ENCODE results near the gene TEX101.
"Not testable (repeated sequence)": the region's sequence is repeated elsewhere in the genome, so short reads cannot be mapped to it uniquely, and the experiment has no call there.

The TEX101 gene

GRCh38 chr19:43414554-43414953 is at the start of gene TEX101:
TSS of gene TEX101 (plus strand) at chr19:43414890. CDS start at chr19:43415920, 1,030 bp downstream.
- DNase-seq (ENCODE audit: low spot score) = no peak

GRCh38 chr19:43365677-43366076 is 49.0 kb upstream of the TEX101 start:
- not testable (repeated sequence) for DNase-seq (ENCODE audit: low spot score)

- no peak for DNase-seq (ENCODE audit: low spot score)
Measured at GRCh38 chr19:43367822-43368221, 46.9 kb upstream of the TEX101 start.

DNA sequence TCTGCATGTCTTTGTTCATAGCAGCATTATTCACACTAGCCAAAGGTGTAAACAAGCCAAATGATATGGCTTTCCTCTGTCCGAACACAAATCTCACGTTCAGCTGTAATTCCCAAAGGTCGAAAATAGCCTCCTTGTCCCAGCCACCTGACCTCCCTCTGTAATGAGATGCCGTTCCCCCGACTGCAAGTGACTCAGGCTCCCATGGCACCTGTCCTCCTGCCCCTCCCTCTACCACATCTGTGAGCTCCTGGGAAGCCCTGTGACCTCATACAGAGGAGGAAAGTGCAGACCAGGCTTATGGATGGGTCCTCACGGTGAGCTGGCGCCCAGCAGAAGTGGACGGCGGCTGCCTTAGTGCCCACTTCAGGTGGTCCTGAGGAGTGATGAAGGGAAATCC is 45.8 kb upstream of the TEX101 start:
- not testable (repeated sequence) for DNase-seq (ENCODE audit: low spot score)

DNA sequence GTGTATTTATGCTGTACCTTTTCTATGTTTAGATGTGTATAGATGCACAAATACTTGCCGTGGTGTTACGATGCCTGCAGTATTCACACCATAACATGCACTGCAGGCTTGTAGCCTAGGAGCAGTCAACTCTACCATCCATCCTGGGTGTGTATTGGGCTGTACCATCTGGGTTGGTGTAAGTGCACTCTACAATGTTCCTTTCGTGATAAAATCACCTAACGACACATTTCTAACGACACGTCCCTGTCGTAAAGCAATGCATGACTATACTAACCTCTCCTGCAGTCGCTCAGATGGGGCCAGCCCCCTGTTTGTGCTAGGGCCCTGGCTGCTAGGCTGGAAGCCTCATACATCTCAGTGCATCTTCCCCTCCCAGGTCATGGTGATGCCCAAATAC is 42.8 kb upstream of the TEX101 start:
- DNase-seq (ENCODE audit: low spot score) = no peak

DNA sequence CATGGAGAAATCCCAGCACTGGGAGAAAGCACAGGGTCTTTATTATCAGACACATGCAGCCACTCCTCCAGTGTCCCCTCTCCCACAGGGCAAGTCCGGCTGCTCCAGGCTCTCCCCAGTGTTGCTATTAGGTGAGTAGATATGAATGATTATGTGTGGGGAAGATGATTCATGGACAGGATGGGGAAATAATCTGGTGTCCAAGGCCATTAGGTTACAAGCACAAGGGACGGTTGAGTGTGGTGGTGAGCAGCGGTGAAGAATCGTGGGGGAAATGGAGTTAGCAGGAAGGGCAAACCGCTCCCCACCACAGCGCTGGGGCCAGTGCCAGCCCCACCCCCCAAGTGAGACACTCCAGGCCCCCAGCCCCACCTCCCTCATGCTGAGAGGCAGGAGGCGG is 42.2 kb upstream of the TEX101 start:
- DNase-seq (ENCODE audit: low spot score) = no peak

DNA sequence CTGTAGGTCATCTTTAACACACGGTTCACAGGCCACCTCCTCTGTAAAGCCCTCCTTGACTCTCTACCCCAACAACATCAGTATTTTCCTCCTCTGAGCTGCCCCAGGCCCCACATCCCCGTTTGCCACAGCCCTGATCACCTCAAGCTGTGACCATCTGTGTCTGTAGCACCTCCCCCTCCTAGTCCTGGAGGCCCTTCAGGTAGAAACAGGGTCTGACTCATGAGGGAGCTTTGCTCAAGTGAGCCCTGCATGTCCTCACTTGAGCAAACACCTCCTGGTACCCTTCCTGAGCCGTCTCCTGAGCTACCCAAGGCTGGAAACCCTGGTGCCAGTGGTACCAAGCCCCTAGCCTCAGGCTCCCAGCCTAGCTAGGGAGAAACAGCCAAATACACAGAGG is 37.1 kb upstream of the TEX101 start:
- DNase-seq (ENCODE audit: low spot score) = not testable (repeated sequence)

DNA sequence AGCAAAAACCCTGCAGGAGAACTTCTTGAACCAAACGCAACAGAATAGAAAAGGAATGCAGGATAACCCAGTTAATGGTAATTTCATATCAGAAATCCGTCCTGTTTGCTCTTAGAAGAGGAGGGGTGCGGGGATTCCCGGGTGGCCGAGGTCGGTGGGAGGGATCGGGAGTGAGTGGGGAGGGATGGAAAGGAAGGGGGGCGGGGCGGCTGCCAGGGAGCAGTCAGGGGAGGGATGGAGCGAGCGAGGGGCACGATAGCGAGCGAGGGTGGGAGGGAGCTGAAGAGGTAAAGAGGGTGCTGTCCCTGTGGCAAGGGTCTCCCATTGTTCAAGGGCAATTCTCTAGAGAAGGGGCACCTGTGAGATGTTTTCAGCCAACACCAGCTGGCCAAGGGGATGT is 34.7 kb upstream of the TEX101 start:
- DNase-seq (ENCODE audit: low spot score) = no peak

DNA sequence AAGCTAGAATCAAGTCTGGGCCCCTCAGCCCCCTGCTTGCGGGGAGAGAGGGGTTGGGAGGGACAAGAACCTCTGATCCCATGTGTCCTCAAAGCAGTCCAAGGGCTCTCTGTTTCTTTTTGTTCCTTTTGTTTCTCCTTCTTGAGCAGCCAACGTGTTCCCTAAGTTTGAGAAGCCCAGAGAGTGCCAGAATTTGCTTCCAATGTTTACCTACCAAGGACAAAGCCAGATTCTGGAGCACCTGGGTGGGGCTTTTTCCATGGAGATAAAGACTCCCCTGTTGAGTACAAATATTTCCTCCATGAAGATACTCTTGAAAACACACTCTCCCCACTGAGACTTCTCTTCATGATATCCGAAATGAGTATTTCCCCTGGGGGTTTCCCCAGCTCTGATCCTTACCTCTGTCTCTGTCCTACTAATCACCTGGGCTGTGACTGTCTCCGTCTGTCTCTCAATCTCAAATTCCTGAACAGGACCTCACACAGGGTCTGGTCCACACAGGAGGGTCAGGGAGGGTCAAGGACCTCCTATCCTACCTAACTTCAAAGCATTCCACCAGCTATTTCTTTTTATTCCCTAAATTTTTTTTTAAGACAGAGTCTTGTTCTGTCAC is 33.8 kb upstream of the TEX101 start:
- no peak for DNase-seq (ENCODE audit: low spot score)

DNA sequence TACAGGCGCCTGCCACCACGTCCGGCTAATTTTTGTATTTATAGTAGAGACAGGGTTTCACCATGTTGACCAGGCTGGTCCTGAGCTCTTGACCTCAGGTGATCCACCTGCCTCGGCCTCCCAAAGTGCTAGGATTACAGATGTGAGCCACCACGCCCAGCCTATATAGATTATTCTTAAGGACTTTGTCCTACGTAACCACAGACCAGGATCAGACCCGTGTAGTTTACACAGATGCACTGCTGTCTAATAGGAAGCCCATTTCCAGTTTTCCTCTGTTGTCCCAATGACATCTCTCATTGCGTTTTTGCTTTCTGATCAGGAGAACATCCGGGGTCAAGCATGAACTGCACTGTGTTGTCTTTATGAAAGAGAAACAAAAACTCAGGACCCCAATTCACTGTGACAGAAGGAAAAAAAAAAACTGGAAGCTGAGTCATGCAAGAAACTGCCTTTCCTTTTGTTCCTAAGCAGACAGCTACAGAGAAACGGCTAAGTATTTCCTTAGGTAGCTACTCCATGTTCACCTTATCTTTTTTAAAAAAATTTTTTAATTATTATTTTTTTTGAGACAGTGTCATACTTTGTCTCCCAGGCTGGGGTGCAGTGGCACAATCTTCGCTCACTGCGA is 32.0 kb upstream of the TEX101 start:
- not testable (repeated sequence) for DNase-seq (ENCODE audit: low spot score)

DNA sequence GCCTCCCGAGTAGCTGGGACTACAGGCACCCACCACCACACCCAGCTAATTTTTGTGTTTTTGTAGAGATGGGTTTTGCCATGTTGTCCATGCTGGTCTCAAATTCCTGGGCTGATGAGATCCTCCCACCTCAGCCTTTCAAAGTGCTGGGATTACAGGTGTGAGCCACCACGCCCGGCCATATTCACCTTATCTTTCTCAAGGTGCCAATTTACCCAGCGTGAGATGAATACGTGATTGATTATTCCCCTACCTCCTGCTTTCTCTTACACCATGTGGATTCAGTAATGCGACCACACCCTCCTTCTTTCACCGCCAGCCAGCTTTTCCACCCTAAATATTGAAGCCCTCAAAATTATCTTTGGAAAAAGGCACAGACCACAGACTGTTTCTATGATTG is 31.4 kb upstream of the TEX101 start:
- not testable (repeated sequence) for DNase-seq (ENCODE audit: low spot score)

- not testable (repeated sequence) for DNase-seq (ENCODE audit: low spot score)
Measured at GRCh38 chr19:43383759-43384158, 30.9 kb upstream of the TEX101 start.

DNA sequence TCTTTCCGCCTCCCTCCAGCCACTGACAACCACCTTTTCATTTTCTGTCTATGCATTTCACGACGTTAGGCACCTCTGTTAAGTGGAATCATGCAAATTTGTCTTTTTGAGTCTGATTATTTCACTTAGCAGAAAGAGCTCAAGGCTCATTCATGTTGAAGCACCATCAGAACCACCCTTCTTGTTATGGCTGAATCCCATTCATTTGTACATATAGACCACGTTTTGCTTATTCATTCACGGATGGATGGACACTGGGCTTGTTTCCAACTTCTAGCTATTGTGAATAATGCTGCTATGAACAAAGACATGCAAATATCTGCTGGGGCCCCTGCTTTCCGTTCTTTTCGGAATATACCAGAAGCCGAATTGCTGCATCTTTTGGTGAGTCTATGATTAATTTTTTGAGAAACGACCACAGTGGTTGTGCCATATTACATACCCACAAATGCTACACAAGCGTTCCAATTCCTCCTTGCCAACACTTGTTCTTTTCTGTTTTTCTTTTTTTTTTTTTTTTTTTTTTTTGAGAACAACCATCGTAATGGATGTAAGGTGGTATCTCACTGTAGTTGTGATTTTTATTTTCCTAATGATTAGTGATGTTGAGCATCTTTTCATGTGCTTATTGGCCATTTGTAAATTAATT is 23.7 kb upstream of the TEX101 start:
- DNase-seq (ENCODE audit: low spot score) = not testable (repeated sequence)

- not testable (repeated sequence) for DNase-seq (ENCODE audit: low spot score)
Measured at GRCh38 chr19:43391552-43391935, 23.1 kb upstream of the TEX101 start.

GRCh38 chr19:43393501-43393900 is 21.2 kb upstream of the TEX101 start:
- DNase-seq (ENCODE audit: low spot score) = not testable (repeated sequence)

- DNase-seq (ENCODE audit: low spot score) = no peak
Measured at GRCh38 chr19:43395561-43395960, 19.1 kb upstream of the TEX101 start.

DNA sequence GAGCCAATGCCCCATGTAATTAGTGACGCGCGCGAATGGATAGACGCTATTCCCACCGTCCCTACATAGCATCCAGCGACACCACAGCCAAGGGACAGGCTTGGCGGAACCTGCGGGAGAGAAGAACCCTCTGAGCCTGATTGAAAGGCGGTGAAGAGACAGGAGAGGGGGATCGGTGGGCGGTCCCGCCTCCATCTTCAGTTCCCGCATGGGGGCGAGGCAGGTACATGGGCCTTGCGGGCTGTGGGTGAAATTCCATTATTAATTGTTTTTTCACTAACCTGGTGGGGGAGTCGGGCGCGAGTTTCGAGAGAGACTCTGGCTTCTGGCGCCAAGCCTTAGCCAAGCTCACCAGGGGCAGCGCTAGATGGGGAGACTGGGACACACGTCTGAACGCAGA is 8.4 kb upstream of the TEX101 start:
- DNase-seq (ENCODE audit: low spot score) = no peak

DNA sequence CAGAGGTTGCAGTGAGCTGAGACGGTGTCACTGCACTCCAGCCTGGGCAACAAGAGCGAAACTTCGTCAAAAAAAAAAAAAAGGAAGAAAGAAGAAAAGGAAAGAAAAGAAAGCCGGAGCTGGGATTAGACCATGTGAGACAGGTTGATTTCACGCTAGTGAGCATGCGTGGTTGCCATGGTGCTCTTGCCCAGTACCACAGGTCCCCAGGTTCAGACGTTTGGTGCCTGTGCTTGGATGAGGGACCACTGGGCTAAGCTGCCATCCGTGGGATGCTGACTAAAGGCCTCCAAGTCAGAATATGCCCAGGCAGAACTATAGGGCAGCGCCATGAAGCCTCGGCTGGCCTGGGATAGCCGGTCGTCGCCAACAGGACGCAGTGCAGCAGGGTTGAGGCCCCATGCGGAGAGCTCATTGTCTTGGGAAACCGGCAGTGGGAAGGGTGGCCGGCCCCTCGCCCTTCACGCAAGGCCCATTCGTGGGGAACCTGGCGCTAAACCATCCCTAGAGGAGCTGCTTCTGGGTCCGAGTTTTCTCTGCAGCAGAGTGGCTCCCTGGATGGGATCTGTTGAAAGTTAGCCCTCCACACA is 7.2 kb upstream of the TEX101 start:
- no peak for DNase-seq (ENCODE audit: low spot score)

DNA sequence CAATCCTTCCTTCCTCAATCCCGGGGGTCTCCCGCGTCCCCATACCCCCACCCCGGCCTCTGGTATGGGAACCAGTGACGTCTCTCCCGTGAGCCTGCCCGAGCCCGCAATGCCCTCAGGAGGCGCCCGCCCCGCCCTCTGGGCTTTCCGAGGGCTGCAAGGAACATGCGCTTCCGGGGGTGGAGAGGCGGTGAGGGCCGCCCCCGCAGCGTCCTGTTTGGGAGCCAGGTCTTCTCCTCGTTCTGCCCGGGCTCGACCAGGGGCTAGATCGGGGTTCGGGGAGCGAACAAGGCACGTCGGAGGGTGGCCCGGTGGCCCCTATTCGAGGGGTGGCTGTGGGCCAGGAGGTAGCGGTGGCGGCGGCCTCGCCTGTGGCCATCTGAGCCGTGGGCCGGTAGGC is 6.6 kb upstream of the TEX101 start:
- DNase-seq (ENCODE audit: low spot score) = no peak

DNA sequence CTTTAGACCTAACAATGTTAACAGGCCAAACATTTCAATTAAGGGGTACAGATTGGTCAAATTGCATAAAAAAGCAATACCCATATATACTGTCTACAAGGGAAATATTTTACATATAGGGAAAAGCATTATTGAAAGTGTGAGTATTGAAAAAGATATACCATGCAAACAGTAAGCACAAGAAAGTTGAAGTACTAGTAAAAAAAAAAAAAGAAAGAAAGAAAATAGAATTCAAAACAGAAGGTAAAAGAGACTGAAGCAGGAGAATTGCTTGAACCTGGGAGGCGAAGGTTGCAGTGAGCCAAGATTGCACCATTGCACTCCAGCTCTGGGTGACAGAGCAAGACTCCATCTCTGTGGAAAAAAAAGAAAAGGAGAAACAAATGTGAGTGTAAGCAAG is 5.3 kb upstream of the TEX101 start:
- no peak for DNase-seq (ENCODE audit: low spot score)

- DNase-seq (ENCODE audit: low spot score) = no peak
Measured at GRCh38 chr19:43412441-43412840, 2.2 kb upstream of the TEX101 start.

DNA sequence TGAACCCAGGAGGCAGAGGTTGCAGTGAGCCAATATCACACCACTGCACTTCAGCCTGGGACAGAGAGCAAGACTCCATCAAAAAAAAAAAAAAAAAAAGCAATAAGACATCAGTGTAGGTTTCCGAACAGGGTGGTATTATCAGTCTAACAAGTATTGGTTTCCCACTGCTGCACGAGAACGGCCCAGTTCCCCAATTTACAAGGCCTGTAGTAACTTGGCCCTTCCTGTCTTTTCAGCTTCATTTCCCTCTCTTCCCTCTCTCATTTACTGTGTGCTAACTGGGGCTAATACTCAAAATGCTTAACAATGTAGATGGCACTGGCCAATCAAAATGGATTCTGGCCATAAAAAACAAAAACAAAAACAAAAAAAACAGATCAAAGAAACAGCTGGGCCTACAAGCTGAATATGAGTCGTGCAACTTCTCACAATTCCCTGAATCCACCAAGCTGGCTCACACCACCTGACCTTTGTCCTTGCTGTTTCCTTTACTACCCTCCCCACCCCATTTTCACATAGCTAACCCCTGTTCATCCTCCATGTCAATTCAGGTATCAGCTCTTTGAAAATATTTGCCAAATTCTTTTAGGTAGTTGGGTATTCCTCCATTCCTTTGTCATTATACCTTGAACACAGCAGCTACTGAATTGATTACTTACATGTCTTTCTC is 2.4 kb downstream of the TEX101 start:
- no peak for DNase-seq (ENCODE audit: low spot score)

GRCh38 chr19:43420954-43421353 is 6.3 kb downstream of the TEX101 start:
- no peak for DNase-seq (ENCODE audit: low spot score)

Measured in CD4-positive, alpha-beta T cell treated with Interleukin-2 at 100 ng/mL for 4 hours (primary cell).